GM21723 (cell line): Measurements from ENCODE around the gene ZBTB20.

Source experiments
- ATAC-seq: cut with Tn5 transposase; IDR thresholded peaks from one replicate; pipeline ENCODE4 v1.9.1; 2021; ENCODE audit warnings: mild to moderate bottlenecking, moderate library complexity; ENCODE audit not compliant: unreplicated experiment

The ZBTB20 gene

GRCh38 chr3:114878114-114878839 lies 268.8 kb downstream of the ZBTB20 start:
- ATAC-seq: no peak

- ATAC-seq: no peak
Measured at GRCh38 chr3:114877378-114878113, 269.5 kb downstream of the ZBTB20 start.

- no peak for ATAC-seq
Measured at GRCh38 chr3:114874522-114874971, 272.5 kb downstream of the ZBTB20 start.

- ATAC-seq: no peak
Measured at GRCh38 chr3:114873591-114873990, 273.5 kb downstream of the ZBTB20 start.

- no peak for ATAC-seq
Measured at GRCh38 chr3:114872588-114872987, 274.5 kb downstream of the ZBTB20 start.

GRCh38 chr3:114872050-114872449 lies 275.0 kb downstream of the ZBTB20 start:
- ATAC-seq: no peak

GRCh38 chr3:114867835-114868503 lies 279.1 kb downstream of the ZBTB20 start:
- ATAC-seq: no peak

GRCh38 chr3:114867359-114867758 lies 279.7 kb downstream of the ZBTB20 start:
- ATAC-seq: no peak

GRCh38 chr3:114866430-114866829 lies 280.7 kb downstream of the ZBTB20 start:
- ATAC-seq: no peak

- ATAC-seq: no peak
Measured at GRCh38 chr3:114864970-114865369, 282.1 kb downstream of the ZBTB20 start.

GRCh38 chr3:114863848-114864247 lies 283.2 kb downstream of the ZBTB20 start:
- no peak for ATAC-seq

GRCh38 chr3:114861666-114862065 lies 285.4 kb downstream of the ZBTB20 start:
- no peak for ATAC-seq

GRCh38 chr3:114860531-114860930 lies 286.6 kb downstream of the ZBTB20 start:
- ATAC-seq: no peak

GRCh38 chr3:114858329-114858728 lies 288.8 kb downstream of the ZBTB20 start:
- ATAC-seq: no peak

GRCh38 chr3:114857299-114857701 lies 289.8 kb downstream of the ZBTB20 start:
- no peak for ATAC-seq

- no peak for ATAC-seq
Measured at GRCh38 chr3:114856835-114857234, 290.3 kb downstream of the ZBTB20 start.

GRCh38 chr3:114855839-114856238 lies 291.2 kb downstream of the ZBTB20 start:
- no peak for ATAC-seq

GRCh38 chr3:114852966-114853365 lies 294.1 kb downstream of the ZBTB20 start:
- no peak for ATAC-seq

- ATAC-seq: no peak
Measured at GRCh38 chr3:114850898-114851297, 296.2 kb downstream of the ZBTB20 start.

GRCh38 chr3:114848643-114849350 lies 298.3 kb downstream of the ZBTB20 start:
- ATAC-seq: no peak

- ATAC-seq: no peak
Measured at GRCh38 chr3:114848082-114848481, 299.0 kb downstream of the ZBTB20 start.
